ENCODE data around the gene ABLIM2.

ABLIM2 gene

DNA sequence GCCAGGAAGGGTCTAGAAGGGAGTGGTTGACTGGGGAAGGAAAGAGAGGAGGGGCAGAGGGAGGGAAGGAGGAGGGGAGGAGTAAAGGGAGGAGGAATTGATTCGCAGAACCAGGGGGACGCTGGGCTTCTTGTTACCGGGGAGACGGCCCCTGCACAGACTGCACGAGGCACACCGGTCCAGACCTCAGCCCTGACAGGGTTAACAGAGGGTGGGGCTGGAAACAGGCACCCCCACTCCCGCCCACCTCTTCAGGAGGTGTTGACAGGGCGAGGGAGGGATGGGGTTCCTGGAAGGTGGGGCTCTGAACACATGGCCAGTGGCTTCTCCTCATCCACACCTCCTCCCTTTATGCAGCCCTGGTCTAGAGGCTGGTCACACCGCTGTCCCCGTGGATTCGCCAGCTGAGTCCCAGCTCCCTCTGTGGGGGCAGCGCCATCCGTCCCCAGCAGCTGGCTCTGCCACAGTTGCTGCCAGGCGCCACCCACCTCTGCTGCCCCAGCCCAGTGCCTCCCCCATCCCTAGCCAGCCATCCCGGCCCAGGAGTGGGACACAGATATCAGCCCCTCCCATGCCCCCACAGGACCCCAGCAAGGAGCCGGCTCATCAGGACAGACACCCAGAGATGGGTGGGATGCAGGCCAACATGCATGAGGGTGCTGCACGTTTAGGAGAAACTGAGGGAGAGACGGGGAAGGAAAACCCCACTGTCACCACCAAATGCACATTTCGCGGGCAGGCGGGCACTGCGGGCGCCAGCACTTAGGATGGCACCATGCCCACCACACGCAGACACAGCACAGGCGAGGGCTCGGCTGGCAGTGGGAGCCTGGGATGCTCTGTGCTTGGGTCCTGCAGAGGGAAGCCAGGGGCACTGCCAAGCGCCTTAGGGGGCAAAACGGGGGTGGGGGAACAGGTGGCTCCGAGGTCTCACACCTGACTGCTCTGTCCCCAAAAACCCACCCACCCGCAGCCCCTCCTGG lies 87.6 kb downstream of the ABLIM2 start:
- DNase-seq (ENCODE audit: low read depth in 2 of 2), result no peak

DNA sequence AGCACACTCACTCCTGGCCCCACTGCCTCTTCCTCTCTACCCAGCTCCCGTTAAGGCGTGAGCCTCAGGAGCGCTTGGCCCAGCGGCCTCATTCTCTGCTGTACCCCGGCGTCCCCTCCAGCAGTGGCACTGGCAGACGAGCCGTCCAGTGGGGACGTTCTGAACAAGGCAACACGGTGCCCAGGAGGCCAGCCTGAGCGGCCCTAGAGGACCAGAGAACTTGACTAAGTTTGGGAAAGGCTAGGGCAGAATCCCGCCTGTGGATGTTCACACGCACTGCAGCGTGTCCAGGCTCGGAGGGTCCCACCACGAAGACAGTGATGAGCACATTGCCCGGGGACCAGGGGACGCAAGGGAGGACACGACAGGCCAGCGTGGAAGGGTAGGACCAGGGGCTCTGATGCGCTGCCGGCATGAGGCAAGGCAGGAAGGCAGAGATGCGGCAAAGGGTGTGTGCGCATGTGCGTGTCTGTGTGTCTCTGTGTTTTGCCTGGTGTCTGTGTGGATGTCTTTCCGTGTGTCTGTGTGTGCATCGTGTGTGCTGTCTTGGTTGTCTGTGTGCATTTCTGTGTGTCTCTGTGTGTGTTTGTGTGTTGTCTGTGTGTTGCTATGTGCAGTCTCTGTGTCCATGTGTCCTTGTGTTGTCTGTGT lies 89.4 kb downstream of the ABLIM2 start:
- DNase-seq (ENCODE audit: low read depth in 2 of 2), result no peak

DNA sequence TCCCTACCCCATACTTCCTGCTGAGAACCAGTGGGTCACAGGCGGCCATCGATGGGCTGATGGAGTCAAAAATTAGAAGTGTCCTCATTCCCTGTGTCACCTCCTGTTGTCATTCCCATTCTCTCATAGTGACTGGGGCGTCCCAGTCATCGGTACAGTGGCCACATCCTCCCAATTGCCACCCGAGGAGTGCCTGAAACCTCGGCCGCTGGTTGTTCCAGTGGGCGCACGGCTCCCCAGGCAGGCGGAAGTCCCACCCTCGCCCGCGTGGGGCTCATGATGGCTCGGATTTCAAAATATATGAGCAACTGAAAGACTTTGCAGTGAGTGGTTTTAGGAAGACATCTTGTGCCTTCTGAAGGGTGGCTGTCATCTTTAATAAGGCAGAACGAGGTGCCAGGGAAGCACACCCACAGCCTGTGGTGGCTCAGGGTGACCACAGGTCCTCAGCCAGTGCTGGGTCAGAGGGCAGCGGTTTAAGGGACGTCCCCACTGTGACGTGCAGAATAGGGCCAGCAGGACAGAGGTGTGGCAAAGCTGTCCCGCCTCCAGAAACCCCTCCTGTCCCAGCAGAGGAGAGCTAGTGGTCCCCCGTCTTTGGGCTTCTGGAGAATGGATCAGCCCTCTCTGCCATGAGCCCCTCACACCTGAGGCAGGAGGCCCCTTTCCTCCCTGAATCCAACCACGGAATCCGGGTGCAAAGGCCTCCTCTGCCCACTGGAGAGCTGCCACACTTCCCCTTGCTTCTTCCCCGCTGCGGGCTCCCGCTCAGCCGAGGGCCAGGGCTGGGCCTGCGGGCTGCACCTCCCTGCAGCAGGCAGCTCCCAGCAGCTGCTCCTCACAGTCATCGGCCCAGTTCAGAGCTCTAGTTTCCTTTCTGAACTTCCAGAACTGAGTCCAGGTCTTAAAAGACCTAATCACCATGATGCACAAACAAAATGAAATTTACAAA lies 90.4 kb downstream of the ABLIM2 start:
- no peak for DNase-seq (ENCODE audit: low read depth in 2 of 2)

DNA sequence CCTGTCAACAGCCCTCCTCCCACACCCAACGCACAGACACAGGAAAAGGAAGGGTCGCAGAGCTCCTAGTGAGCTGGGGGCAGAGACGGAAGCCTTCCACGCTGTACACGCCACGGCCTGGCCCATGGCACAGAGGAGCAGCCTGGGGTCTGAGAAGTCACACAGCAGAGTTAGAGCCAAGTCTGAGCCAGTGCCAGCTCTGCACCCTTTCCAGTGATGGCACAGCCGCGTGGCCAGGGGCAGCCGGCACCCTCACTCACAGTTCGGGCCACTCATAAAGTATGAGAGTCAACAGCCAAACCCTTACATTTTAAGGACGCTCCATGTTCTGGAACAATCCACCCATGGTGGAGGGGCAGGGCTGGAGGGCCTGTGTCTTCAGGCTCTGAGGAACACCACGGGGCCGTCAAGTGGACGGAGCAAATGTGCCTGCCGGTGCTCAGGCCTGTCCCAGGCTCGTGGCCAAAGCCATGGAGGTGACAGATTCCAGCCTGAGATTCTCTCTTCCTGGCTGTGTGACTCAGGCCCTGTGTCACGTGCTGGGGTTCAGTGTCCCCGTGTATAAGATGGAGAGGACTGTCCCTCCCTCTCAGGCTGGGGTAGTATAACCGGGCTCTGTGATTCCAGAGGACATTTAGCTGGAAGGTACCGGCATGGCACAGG lies 91.2 kb downstream of the ABLIM2 start:
- no peak for DNase-seq (ENCODE audit: low read depth in 2 of 2)

DNA sequence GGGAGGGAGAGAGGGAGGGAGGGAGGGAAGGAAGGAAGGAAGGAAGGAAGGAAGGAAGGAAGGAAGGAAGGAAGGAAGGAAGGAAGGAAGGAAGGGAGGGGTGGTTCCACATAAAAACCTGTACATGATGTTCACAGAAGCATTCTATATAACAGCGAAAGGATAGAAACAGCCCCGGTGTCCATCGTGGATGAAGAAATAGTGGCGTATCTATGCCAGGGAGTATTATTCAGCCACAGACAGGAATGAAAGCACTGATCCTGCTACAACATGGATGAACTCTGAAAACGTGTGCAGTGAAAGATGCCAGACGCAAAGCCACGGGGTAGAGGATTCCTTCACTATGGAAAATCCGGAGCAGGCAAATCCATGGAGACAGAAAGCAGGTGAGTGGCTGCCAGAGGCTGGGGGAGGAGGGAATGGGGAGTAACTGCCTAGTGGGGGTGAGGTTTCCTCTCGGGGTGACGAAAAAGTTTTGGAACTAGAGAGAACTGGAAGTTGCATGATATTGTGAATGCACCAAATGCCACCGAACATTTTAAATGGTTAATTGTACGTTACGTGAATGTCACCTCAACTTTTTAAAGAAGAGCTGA lies 92.2 kb downstream of the ABLIM2 start:
- DNase-seq (ENCODE audit: low read depth in 2 of 2), result no peak

DNA sequence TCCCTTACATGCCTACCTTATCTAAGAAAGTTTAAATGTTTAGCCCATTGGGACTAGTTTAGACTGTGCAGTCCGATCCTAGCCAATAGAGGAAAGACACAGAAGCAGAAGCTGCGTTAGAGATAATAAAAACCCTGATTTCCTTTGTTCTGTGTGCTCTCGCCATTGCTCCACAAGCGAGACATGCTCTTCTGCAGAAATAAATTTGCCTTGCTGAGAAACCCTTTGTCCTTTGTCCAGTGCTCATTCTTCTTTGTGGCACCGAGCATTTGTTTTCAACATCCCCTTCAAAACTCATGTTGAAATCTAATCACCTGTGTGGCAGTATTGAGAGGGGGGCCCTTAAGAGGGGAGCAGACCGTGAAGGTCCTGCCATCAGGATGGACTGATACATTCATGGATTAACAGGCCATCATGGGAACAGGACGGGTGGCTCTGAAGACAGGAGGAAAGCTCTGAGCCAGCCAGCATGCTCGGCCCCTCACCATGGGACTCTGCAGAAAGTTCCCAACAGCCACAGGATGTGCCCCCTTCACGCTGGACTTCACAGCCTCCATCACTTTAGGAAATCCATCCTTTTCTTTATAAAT lies 94.5 kb downstream of the ABLIM2 start:
- no peak for DNase-seq (ENCODE audit: low read depth in 2 of 2)

DNA sequence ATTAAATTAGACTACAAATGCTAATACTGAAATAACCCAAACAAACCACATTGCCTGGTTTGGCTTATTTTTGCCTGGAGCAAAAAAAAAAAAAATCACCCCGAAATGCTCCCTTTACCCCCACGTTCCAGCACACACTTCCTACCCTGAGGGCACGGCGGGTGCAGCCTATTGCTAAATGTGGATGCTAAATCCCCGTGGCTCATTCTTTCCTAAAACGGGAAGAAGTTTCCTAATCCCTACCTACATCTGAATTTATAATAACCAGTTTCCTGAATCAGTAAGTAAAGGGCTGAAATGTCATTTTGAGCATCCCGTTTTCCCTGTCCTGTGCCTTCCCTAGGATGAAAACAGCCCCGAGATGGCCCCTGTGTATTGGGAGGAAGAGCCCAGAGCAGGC lies 97.0 kb downstream of the ABLIM2 start:
- no peak for DNase-seq (ENCODE audit: low read depth in 2 of 2)

DNA sequence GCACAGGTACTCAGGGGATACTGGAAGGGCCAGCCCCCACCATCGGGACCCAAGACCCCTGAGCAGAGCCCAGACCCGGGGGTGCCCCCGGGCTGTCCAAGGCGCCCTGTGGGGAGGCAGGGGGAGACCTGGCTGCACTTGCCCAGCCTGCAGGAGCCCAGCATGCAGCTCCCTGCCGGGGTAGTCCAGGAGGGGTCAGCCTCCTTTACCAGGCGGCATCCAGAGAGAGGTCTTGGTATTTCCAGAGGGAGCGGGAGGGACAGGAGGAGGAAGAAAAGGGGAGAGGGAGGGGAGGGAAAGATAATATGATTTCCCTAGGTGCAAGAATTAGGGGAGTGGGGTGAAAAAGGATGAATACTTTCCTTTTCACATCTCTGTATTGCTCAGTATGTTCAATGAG lies 97.5 kb downstream of the ABLIM2 start:
- DNase-seq (ENCODE audit: low read depth in 2 of 2), result no peak

DNA sequence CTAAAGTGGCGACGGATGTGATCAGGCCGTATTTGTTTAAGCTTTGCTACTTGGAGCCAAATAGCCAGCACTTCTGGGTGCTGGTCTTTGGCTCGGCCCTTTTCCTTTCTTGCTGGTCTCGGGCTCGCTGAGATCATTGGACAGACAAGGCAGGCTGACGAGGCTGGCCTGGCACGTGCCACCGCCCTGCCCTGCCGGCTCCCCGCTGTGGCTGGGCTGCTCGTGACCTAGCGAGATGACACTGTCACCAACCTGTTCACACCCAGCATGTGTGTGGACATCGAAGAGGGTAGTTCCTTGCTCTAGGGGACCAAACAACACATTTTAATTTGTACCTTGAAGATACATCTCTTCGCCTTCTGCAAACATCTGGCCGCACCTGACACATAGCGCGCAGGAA lies 98.0 kb downstream of the ABLIM2 start:
- DNase-seq (ENCODE audit: low read depth in 2 of 2), result no peak

DNA sequence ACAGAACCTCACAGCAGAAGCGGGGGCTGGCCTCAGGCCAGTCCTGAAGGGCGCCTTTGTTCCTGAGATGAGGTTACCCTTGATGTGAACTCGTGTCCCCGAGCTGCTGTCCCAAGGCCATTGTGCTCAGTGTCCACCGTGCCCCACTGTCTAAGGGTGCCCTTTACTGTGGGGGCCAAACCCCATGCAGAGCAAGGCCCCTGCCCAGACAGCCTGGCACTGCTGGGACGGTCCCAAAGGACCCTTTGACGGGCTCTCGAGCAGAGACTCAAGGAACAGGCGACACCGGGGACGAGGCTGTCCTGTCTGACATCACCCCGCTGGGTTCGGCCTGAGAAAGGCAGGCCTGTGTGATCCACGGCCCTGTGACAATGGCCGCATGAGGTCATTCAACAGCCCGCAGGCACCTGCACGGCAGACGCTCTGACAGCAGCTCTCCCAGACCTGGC lies 100.6 kb downstream of the ABLIM2 start:
- no peak for DNase-seq (ENCODE audit: low read depth in 2 of 2)

DNA sequence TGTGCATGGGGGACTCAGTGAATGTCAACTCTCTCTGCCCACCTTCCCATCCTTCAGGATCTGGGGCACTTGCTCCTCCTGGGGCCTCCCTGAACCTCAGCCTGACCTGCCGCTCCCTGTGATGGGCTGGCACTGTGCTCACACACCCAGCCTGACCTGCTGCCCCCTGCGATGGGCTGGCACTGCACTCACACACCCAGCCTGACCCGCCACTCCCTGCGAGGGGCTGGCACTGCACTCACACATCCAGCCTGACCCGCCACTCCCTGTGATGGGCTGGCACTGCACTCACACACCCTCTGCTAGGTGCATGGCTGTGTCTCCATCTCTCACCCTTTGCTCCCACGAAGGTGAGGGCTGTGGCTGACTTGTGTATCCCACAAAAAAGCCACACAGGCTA lies 103.4 kb downstream of the ABLIM2 start:
- no peak for DNase-seq (ENCODE audit: low read depth in 2 of 2)

DNA sequence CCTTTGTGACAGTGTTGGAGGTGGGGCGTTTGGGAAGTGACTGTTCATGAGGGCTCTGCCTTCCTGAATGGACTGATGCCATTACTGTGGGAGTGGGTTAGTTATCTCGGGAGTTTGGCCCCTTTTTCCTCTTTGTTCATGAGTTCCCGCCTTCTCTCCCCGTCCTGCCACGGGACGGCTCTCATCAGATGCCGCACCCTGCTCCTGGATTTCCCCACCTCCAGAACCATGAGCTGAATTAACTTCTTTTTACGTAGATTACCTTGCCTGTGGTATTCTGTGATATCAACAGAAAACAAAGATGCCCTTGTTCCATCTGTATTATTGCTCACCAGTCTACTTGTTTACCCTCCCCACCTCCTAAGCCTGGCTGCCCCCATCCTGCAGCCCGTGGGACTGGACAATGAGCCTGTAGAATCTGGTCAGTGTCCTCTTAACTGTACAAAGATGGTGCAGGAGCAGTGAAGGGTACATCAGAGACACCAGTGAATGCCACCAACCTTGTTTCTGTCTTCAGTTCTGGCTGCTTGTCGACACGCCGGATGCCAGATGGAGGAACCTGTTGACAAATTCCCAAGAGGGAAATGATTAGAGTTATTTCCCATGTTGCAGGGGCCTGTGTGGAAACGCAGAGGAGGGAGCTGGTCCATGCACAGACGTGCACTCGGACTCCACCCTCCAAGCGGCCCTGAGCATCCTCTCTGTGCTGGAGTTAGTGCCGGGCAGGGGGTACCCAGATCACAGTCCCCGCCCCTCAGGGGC lies 104.7 kb downstream of the ABLIM2 start:
- no peak for DNase-seq (ENCODE audit: low read depth in 2 of 2)

DNA sequence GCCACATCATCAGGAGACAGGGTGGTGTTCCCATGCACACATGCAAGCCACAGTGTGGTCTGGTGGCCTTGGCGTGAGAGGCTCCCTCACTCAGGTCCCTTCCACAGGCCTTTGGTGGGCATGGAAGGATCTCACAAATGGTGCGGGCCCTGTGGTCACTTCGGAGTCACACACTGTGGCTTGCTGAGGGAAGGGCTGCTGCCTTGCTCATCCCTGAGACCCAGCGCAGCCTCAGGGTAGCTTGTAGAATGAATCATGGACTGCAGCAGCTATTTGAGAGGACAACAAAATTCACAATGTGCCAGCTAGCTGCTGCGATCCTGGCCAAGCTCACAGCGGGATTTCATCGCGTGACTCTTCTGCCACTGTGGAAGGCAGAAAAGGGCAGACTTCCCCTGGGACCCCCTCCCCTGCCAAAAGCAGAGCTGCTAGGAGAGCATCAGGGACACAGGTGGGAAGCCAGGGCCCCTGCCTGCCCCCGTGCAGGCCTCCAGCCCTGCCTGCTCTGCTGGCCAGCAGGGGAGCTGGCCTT lies 106.4 kb downstream of the ABLIM2 start:
- no peak for DNase-seq (ENCODE audit: low read depth in 2 of 2)

DNA sequence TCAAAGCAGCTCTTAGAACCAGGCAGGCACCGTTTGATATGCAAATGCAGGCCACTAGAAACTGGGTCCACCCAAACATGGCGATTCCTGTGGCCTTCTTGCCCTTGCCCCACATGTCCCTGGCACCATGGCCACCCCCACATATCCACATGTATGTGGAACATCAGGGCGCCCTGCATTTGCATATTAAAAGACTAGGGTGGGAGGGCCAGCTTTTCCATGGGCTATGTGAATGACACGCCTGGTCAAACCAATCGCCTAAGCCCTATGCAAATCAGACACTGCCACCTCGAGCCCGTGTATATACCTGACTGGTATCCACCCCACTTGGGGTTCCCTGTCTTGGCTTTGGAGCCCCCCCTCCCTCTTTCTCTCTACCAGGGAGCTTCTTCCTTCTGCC lies 107.0 kb downstream of the ABLIM2 start:
- no peak for DNase-seq (ENCODE audit: low read depth in 2 of 2)

DNA sequence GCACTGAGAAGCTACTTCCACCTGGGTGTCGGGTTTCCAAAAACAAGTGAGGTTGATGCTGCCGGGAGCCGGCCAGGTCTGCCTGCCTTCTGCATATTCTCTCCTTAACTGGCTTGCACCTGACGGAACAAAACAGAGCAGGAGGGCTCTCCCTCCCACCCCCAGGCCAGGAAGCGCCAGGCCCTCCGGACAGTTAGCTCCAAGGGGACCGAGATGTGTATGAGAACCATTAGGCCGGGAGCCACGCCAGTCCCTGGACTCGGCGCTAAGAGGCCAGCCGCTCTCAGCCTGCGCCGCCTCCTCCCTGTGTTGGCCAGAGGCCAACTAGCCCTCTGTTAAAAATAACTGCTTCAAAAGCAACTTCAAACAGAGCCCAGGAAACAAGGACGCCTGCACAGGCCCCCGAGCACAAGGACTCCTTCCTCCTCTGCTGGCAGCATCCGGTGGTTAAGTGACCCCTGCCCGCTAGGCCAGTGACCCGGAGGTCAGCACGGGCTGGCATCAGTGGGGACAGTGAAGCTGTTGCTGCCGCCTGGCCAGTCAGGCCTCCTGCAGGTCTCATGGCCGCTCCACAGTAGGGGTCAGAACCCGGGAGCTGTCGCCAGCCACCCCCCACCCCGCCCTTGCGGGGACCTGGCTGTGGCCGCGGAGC lies 107.9 kb downstream of the ABLIM2 start:
- DNase-seq (ENCODE audit: low read depth in 2 of 2), result no peak

DNA sequence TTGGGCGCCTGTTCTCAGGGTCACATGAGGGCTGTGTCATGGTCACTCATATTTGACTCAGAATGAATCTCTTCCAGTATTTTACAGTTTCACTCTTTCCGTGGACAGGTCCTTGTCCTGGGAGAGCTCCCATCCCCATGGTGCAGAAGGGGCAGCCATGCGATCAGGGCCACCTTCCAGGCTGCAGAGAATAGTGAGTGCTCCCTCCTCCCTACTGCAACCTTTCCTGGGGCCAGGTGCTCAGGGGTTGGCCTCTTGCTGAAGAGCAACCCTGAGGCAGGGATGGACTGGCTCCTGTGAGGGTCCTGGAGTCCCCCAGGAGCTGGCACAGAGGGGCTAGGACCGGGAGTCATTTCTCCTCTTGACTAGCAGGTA lies 108.4 kb downstream of the ABLIM2 start:
- DNase-seq (ENCODE audit: low read depth in 2 of 2), result no peak

DNA sequence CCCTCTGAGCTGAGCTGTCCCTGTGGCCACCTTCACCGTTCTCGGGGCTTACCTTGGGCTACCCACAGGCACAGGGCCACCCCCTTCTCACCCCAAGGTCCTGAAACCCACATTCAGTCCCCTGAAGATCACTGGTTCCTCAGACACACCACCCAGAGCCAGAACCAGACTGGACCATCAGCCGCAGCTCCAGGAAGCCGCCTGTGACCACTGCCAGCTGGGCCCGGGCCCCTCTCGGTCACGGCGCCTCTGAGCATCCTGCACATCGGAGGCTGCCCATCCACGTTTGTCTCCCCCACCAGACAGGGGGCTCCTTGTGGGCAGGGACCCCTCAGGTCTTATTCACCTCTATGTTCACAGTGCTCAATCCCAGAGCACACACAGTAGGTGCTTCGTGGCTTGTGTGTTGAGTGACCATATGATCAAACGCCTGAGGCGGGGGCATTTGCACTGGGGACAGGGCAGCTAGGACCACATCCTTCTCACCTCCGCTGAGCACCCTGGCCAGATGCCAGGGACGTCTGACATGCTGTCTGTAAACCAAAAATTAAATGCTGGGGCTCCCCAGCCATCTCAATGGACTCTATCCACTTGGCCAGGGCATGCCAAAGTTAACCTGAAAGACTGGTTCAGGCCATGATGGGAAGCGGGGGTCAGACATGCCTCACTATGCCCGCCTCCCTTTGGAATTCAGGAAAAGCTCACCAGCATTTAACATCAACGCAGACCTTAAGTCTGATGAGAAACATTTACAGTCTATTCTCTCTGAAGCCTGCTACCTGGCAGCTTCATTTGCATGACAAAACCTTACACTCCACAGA lies 109.5 kb downstream of the ABLIM2 start:
- DNase-seq (ENCODE audit: low read depth in 2 of 2), result no peak
